WTC11 (cell line): ENCODE data around the gene ARMC9. TPM values are rescaled to one million over a fixed set of nuclear protein-coding genes. Genes with fewer than 3 reads are reported as not detected.

Source experiments
- ATAC-seq: fragments of 200-7000 bp; cut with Tn5 transposase; 2 replicates; pipeline ENCODE4 v1.10.0; 2021; ENCODE audit warnings: mild to moderate bottlenecking, moderate library complexity
- CTCF ChIA-PET: fragments of 300-600 bp; sonication (Branson Sonifier 250); formaldehyde crosslinking; loops from one replicate; lab custom pipeline; 2021; ENCODE audit warnings: antibody characterized with exemption; lab: Charles Lee
- POLR2A ChIA-PET: fragments of 350-600 bp; sonication (Branson Sonifier 250); formaldehyde crosslinking; loops from one replicate; lab custom pipeline; 2021; ENCODE audit warnings: antibody characterized with exemption; lab: Charles Lee
- DNase-seq: peaks from one replicate; pipeline ENCODE4 v3.0.0; 2021; ENCODE audit warnings: low spot score
- H3K27ac Mint-ChIP-seq: 2 replicates; pipeline ENCODE4 v1.8.0; 2021; ENCODE audit warnings: mixed read lengths
- H3K27me3 Mint-ChIP-seq: 2 replicates; pipeline ENCODE4 v1.8.0; 2021; ENCODE audit warnings: low read depth, mild to moderate bottlenecking, moderate library complexity, mixed read lengths
- H3K36me3 Mint-ChIP-seq: 2 replicates; pipeline ENCODE4 v1.8.0; 2021; ENCODE audit warnings: mixed read lengths
- H3K4me1 Mint-ChIP-seq: 2 replicates; pipeline ENCODE4 v1.8.0; 2022; ENCODE audit warnings: mixed read lengths
- H3K4me3 Mint-ChIP-seq: 2 replicates; pipeline ENCODE4 v1.8.0; 2021; ENCODE audit warnings: mild to moderate bottlenecking, moderate library complexity, mixed read lengths
- H3K9me3 Mint-ChIP-seq: 2 replicates; pipeline ENCODE4 v1.8.0; 2021; ENCODE audit warnings: mixed read lengths
- AR ChIP-seq: fragments of 250-450 bp; sonication (Bioruptor Pico); IDR thresholded peaks from 2 replicates; pipeline ENCODE4 v1.9.0; 2021; ENCODE audit warnings: mild to moderate bottlenecking
- ATF2 ChIP-seq: sonication (generic); formaldehyde crosslinking; IDR thresholded peaks from 2 replicates; pipeline ENCODE4 v1.8.1; 2022; ENCODE audit warnings: low read depth, missing genetic modification reagents, borderline replicate concordance
- CREM ChIP-seq: sonication (generic); formaldehyde crosslinking; IDR thresholded peaks from 2 replicates; pipeline ENCODE4 v1.8.1; 2022; ENCODE audit warnings: mild to moderate bottlenecking, missing genetic modification reagents, moderate library complexity
- ERG ChIP-seq: fragments of 250-450 bp; sonication (Bioruptor Pico); IDR thresholded peaks from 2 replicates; pipeline ENCODE4 v1.8.0; 2021; ENCODE audit warnings: mild to moderate bottlenecking
- ESRRA ChIP-seq: sonication (generic); formaldehyde crosslinking; IDR thresholded peaks from 2 replicates; pipeline ENCODE4 v1.8.1; 2022; ENCODE audit warnings: mild to moderate bottlenecking, missing genetic modification reagents, borderline replicate concordance
- GABPB1 ChIP-seq: sonication (generic); formaldehyde crosslinking; IDR thresholded peaks from 2 replicates; pipeline ENCODE4 v1.8.1; 2023; ENCODE audit warnings: mild to moderate bottlenecking, missing genetic modification reagents
- HMGA2 ChIP-seq: fragments of 250-450 bp; sonication (Bioruptor Pico); IDR thresholded peaks from 2 replicates; pipeline ENCODE4 v1.4.0; 2021; ENCODE audit warnings: mild to moderate bottlenecking, moderate library complexity
- NR3C1 ChIP-seq: sonication (generic); formaldehyde crosslinking; conservative IDR thresholded peaks from 2 replicates; pipeline ENCODE4 v1.8.1; 2023; ENCODE audit warnings: low read depth, mild to moderate bottlenecking, missing genetic modification reagents
- PRDM15 ChIP-seq: sonication (generic); formaldehyde crosslinking; IDR thresholded peaks from 2 replicates; pipeline ENCODE4 v1.8.0; 2022; ENCODE audit warnings: missing genetic modification reagents
- SMAD3 ChIP-seq: sonication (generic); formaldehyde crosslinking; IDR thresholded peaks from 2 replicates; pipeline ENCODE4 v1.8.0; 2022; ENCODE audit warnings: missing genetic modification reagents, mild to moderate bottlenecking, borderline replicate concordance
- USF2 ChIP-seq: sonication (generic); formaldehyde crosslinking; IDR thresholded peaks from 2 replicates; pipeline ENCODE4 v1.8.1; 2023; ENCODE audit warnings: mild to moderate bottlenecking, missing genetic modification reagents, moderate library complexity
- ZBTB43 ChIP-seq: sonication (generic); formaldehyde crosslinking; IDR thresholded peaks from 2 replicates; pipeline ENCODE4 v1.8.1; 2023; ENCODE audit warnings: mild to moderate bottlenecking, missing genetic modification reagents
- ZMAT4 ChIP-seq: fragments of 250-450 bp; sonication (Bioruptor Pico); IDR thresholded peaks from 2 replicates; pipeline ENCODE4 v1.9.0; 2021; ENCODE audit warnings: mild to moderate bottlenecking
- ZNF232 ChIP-seq: sonication (generic); formaldehyde crosslinking; IDR thresholded peaks from 2 replicates; pipeline ENCODE4 v1.8.0; 2022; ENCODE audit warnings: mild to moderate bottlenecking, missing genetic modification reagents
- ZNF263 ChIP-seq: sonication (generic); formaldehyde crosslinking; IDR thresholded peaks from 2 replicates; pipeline ENCODE4 v1.8.1; 2022; ENCODE audit warnings: low read depth, mild to moderate bottlenecking, moderate library complexity, missing genetic modification reagents
- ZNF423 ChIP-seq: fragments of 250-450 bp; sonication (Bioruptor Pico); IDR thresholded peaks from 2 replicates; pipeline ENCODE4 v2.1.2; 2022; ENCODE audit warnings: mild to moderate bottlenecking, moderate library complexity
- total RNA-seq: library from RNA; stranded (reverse); gene quantifications from 3 replicates; pipeline ENCODE4 v1.2.3, GENCODE V29; 2021

The ARMC9 gene
- total RNA-seq, 1 experiment from 2014 or later, result 34.9 TPM

- peak overlapping the region; percentile 95 for H3K27ac Mint-ChIP-seq
- H3K4me3 Mint-ChIP-seq, result peak overlapping the region; percentile 97
- ATAC-seq (no peak), DNase-seq (no peak)
- ChIA-PET CTCF (interaction anchor here (0.7 to 1.6 kb wide), 3 partner anchors 94 to 349 kb away, joined by 3 to 4 read pairs (median 4); no protein-coding TSS in a partner anchor), POLR2A (no interaction called here)
- H3K4me1 Mint-ChIP-seq, result peaks cover 17% of the 10 kb centered on the region
- H3K9me3 Mint-ChIP-seq, result peaks cover 17% of the 10 kb centered on the region
- TF ChIP-seq CREM (CRISPR knock-in tag) (no peak), HMGA2 (CRISPR knock-in tag) (no peak), PRDM15 (CRISPR knock-in tag) (no peak), NR3C1 (CRISPR knock-in tag) (no peak), SMAD3 (no peak), ZNF423 (CRISPR knock-in tag) (no peak), ZBTB43 (CRISPR knock-in tag) (no peak)
- H3K36me3 Mint-ChIP-seq, result peaks cover 15% of the 10 kb centered on the region
- H3K27me3 Mint-ChIP-seq, result no peaks in the 10 kb centered on the region; the same call in 1 of the 2 replicates
Measured at GRCh38 chr2:231197706-231198290, 633 bp upstream of the ARMC9 start.

GRCh38 chr2:231199219-231199618 lies 788 bp downstream of the ARMC9 start:
- 0 out of 2 replicates have a peak overlapping the region, but pooled peaks have one; percentile 23 for H3K27ac Mint-ChIP-seq
- peaks cover 23% of the 10 kb centered on the region for H3K9me3 Mint-ChIP-seq
- DNase-seq, result no peak
- H3K4me1 Mint-ChIP-seq, result peaks cover 16% of the 10 kb centered on the region
- ChIA-PET CTCF (interaction anchor here (0.5 to 1.6 kb wide), 2 partner anchors 192 to 214 kb away, joined by 4 to 5 read pairs; no protein-coding TSS in a partner anchor), POLR2A (no interaction called here)
- H3K27me3 Mint-ChIP-seq, result no peaks in the 10 kb centered on the region; the same call in 1 of the 2 replicates
- peaks cover 29% of the 10 kb centered on the region for H3K36me3 Mint-ChIP-seq
- TF ChIP-seq GABPB1 (no peak), ZBTB43 (CRISPR knock-in tag) (no peak), ATF2 (no peak), NR3C1 (CRISPR knock-in tag) (no peak), ESRRA (CRISPR knock-in tag) (no peak), ZNF232 (CRISPR knock-in tag) (no peak), USF2 (no peak), ZMAT4 (CRISPR knock-in tag) (no peak), ERG (CRISPR knock-in tag) (no peak), ZNF263 (CRISPR knock-in tag) (no peak), AR (no peak)
- H3K4me3 Mint-ChIP-seq, result peak overlapping the region; percentile 91
- ATAC-seq, result no peak
